Brain microvascular endothelial cell (primary cell): ENCODE results near the gene TTC8.

Experiments used
- DNase-seq: peaks from one replicate; pipeline ENCODE4 v3.0.0-alpha.2; 2020
- H3K27ac ChIP-seq: fragments of 250-450 bp; sonication (Bioruptor Pico); 2 replicates; pipeline ENCODE4 v1.5.1; 2020; ENCODE audit warnings: mild to moderate bottlenecking, moderate library complexity
- H3K27me3 ChIP-seq: fragments of 250-450 bp; sonication (Bioruptor Pico); replicated peaks from 2 replicates; pipeline ENCODE4 v1.5.1; 2020; ENCODE audit warnings: mild to moderate bottlenecking
- H3K36me3 ChIP-seq: fragments of 250-450 bp; sonication (Bioruptor Pico); replicated peaks from 2 replicates; pipeline ENCODE4 v1.5.1; 2020; ENCODE audit warnings: mild to moderate bottlenecking
- H3K4me3 ChIP-seq: 2 replicates; pipeline ENCODE4 v1.5.1; 2011; ENCODE audit warnings: low read depth, mild to moderate bottlenecking, control low read depth, low read length, moderate library complexity
- CTCF ChIP-seq: IDR thresholded peaks from 2 replicates; pipeline ENCODE4 v1.5.1; 2011; ENCODE audit warnings: low read depth, mild to moderate bottlenecking, moderate library complexity, low read length, control low read depth, inconsistent platforms; ENCODE audit errors: missing control alignments
- in situ Hi-C: cut with HindIII; loops from 2 replicates; pipeline ENCODE4 v1.10.0; 2017; ENCODE audit warnings: low sequenced_read_pairs, low pct_ligation_motif_present

The TTC8 gene

DNA sequence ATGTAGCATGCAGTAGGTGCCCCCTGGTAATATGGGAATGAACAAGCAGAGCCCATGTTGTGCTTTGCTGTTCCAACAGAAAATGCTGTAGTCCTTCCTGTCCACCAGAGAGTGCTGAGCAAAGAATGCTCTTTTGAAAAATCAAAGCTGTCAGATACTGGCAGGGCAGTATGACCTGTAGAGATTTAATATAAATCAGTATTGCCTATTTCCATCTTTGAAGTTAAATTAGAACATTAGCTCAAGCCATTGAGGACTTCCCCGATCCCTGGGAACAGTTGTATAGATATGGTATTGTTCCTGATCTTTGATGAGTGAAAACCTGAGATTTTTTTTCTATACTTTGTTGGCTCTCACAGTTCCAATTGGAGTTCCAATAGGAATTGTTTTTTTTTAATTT is 13.0 kb downstream of the TTC8 start:
- in situ Hi-C loops: no loop called here
- Histone ChIP-seq H3K27me3 (no peaks in the 10 kb centered on the region), H3K27ac (no peak overlapping the region), H3K4me3 (no peak overlapping the region), H3K36me3 (no peaks in the 10 kb centered on the region)
- no peak for DNase-seq
- no peak for TF ChIP-seq CTCF

DNA sequence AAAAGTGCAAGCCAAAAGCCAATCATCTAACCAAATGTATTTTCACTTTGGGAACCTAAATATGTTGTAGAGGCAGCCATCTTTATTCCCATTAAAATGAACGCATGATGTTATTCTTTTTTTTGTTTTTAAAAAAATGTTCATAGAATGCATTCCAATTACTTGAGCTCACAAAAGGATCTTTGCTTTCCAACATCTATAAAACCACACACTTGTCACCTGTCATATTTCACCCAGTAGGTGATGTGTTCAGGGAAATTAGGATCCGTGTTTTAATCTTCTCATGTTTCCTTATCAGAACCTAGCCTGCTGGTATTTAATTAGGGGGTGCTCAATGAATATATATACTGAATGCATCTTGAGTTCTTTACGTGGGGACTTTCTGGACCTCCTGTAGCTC is 13.6 kb downstream of the TTC8 start:
- no peak overlapping the region for H3K4me3 ChIP-seq
- no peak for TF ChIP-seq CTCF
- in situ Hi-C loops: no loop called here
- DNase-seq: no peak
- H3K27me3 ChIP-seq: no peaks in the 10 kb centered on the region
- no peak overlapping the region for H3K27ac ChIP-seq
- H3K36me3 ChIP-seq: no peaks in the 10 kb centered on the region

GRCh38 chr14:88840926-88841325 is 16.5 kb downstream of the TTC8 start:
- Histone ChIP-seq H3K36me3 (no peaks in the 10 kb centered on the region), H3K27me3 (no peaks in the 10 kb centered on the region), H3K4me3 (no peak overlapping the region), H3K27ac (no peak overlapping the region)
- in situ Hi-C loops: no loop called here
- TF ChIP-seq CTCF: no peak
- no peak for DNase-seq

DNA sequence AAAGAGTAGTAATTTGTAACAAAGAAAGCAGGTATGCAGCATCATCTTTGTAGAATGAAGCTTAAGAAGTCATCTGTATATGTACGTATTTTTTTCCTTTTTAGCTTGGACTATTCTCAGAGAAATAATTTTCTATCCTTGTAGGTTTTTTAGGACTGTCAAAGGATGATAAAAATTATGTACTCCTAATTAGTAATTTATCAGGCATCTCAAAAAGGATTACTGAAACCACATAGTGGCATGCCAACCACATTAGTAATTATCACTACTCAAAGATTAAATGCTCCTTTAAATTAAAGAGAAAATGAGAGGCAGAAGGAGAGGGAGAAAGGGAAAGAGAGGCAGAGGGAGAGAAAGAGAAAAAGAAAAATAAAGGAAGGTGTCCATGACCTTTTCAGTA is 17.3 kb downstream of the TTC8 start:
- Histone ChIP-seq H3K4me3 (no peak overlapping the region), H3K27me3 (no peaks in the 10 kb centered on the region), H3K36me3 (no peaks in the 10 kb centered on the region), H3K27ac (no peak overlapping the region)
- no peak for TF ChIP-seq CTCF
- in situ Hi-C loops: no loop called here
- DNase-seq: no peak

DNA sequence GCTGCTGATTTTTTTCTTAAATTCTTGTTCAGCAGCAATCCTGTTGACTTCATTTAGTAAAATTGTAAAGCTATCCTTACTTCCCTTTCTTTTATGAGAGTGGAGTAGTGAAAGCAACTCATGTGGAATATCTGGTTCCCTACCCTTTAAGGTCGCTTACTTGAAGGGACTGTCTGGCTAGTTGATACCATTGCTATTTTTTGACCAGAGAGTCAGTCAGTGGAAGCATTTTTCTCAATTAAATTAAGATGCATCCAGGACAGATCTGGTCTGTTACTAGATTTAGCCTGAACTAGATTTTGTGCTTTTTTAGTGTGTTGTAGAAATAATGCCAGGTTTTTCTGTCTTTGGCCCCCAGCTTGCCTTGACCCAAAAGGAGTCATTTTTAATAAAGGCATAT is 18.0 kb downstream of the TTC8 start:
- in situ Hi-C loops: no loop called here

More for the DNA sequence above, 18.0 kb downstream of the TTC8 start:
- no peak for DNase-seq
- H3K36me3 ChIP-seq: no peaks in the 10 kb centered on the region
- H3K27me3 ChIP-seq: no peaks in the 10 kb centered on the region
- no peak for TF ChIP-seq CTCF
- H3K27ac ChIP-seq: no peak overlapping the region
- no peak overlapping the region for H3K4me3 ChIP-seq
